AG09309 (cell line): Measurements from ENCODE around the gene LOXL4.

Source experiments
- DNase-seq: peaks from one replicate; pipeline ENCODE4 v3.0.0-alpha.2; 2010; ENCODE audit warnings: low read depth
- H3K4me3 ChIP-seq: 2 replicates; pipeline ENCODE4 v1.5.1; 2011; ENCODE audit warnings: mild to moderate bottlenecking, low read depth, low read length, moderate library complexity; ENCODE audit not compliant: control insufficient read depth
- CTCF ChIP-seq: IDR thresholded peaks from 2 replicates; pipeline ENCODE4 v1.5.1; 2011; ENCODE audit warnings: mild to moderate bottlenecking, low read depth, low read length, inconsistent platforms; ENCODE audit not compliant: insufficient read depth, control insufficient read depth; ENCODE audit errors: missing control alignments

The LOXL4 gene

DNA sequence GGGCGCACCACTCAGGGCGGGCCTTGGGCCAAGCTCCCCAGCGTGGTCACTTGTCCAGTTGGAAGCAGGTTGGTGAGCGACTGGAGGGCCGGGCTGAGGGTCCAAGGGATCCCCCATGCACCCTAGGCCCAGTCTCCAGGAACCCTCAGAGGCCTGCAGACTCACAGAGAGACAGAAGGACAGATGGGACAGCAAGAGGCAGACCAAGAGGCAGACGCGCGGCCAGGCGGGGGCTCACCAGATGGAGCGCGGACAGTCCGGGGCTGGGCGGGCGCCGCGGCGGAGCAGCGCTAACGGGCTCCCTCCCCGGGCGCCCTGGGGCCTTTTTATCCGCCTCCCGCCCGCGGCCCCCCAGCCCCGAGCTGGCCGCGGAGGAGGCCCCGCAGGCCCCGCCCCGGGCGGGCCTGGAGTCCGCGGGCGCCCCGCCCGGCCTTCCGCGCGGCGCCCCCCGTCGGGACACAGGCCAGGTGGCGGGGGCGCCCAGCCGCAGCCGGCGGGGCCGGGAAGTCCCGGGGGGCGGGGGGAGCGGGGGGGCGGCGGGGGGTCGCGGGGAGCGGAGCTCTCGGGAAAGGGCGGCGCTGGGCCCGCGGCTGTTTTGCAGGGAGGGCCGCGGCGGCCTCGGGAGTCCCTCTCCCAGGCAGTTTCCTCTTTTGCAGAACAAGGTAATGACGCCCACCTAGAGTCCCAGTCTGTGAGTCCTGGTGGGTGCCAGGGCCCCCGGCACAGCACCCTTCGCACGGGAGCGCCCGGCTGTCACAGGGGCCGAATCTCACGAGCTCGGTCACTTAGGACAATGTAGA is at the start of gene LOXL4:
Gene LOXL4 (minus strand): TSS at position 301 of the 800 bp plus-strand sequence. CDS start 5,175 bp downstream, outside the sequence.
- TF ChIP-seq CTCF, result no peak
- no peak for DNase-seq
- H3K4me3 ChIP-seq, result peak within 1 kb of the TSS; percentile 48

DNA sequence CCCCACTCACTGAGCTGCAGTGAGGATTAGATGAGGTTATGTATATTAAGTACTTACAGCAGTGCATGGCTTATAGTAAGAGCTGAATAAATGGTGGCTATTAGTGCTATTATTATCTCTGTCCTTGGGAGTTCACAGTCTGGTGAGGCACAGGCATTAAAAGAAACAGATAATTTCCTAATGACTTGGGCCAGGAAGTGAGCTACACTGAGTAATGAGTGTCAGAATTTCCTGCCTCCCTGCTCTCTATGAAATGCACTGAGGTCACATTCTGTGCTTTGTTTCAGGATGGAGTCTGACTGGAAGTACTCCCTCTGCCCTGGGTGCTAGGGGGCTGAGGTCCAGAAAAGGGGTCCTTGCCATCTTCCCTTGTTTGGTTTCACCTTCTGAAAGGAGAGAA is 48.7 kb upstream of the LOXL4 start:
- H3K4me3 ChIP-seq, result no peak overlapping the region
- no peak for DNase-seq
- TF ChIP-seq CTCF, result no peak

DNA sequence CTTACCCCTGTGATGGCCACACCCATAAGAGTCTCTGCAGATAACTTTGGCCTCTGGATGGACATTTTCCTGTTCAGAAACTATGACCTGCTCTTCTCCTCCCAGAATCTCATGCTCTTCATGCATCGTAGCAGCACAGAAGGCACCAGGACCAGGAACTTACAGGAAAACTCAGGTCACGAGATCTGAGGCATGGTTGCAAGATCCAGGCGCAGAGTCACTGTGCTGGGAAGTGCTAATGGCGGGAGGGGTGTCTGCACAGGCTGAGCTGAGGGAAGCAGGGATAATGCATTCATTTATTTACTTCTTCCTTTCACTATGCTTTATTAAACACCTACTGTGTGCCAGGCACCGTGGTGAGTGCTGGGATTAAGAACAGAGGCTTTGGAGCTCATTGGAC is 48.2 kb upstream of the LOXL4 start:
- no peak overlapping the region for H3K4me3 ChIP-seq
- TF ChIP-seq CTCF, result no peak
- DNase-seq, result no peak

GRCh38 chr10:98314532-98315284 is 46.7 kb upstream of the LOXL4 start:
- DNase-seq, result no peak
- H3K4me3 ChIP-seq, result no peak overlapping the region
- TF ChIP-seq CTCF, result no peak

- no peak for DNase-seq
- no peak overlapping the region for H3K4me3 ChIP-seq
- no peak for TF ChIP-seq CTCF
These were observed 45.6 kb upstream of the LOXL4 start for GRCh38 chr10:98313598-98313997.

- TF ChIP-seq CTCF, result no peak
- no peak overlapping the region for H3K4me3 ChIP-seq
- DNase-seq, result no peak
These were observed 44.8 kb upstream of the LOXL4 start for GRCh38 chr10:98312822-98313221.
